Body of pancreas (tissue), 4 donors: Measurements from ENCODE around the gene SAV1. TPM values are rescaled to one million over a fixed set of nuclear protein-coding genes. Genes with fewer than 3 reads are reported as not detected.

Experiments
- ATAC-seq: fragments of 150-250 bp; one replicate; pipeline ENCODE4 v1.9.1; 2016
- DNase-seq, 4 donors: peaks; one replicate each; pipeline ENCODE4 v3.0.0-alpha.2; 2019
- H3K27ac ChIP-seq, 4 donors: fragments of 200-600 bp; sonication (generic); 1 replicate in 3 of 4; 2 replicates in 1 of 4; pipeline versions ENCODE4 v1.5.1 to v1.6.1; 2016 to 2019; ENCODE audit warnings: mild to moderate bottlenecking in 1 of 4, mixed read lengths in 1 of 4, moderate library complexity in 1 of 4
- H3K27me3 ChIP-seq, 2 donors: fragments of 200-600 bp; sonication (generic); one replicate each; pipeline ENCODE4 v1.6.0; 2016; ENCODE audit warnings: mild to moderate bottlenecking in 1 of 2
- H3K36me3 ChIP-seq, 2 donors: fragments of 200-600 bp; sonication (generic); replicated peaks in 1 of 2; 2 replicates each; pipeline ENCODE4 v1.5.1; 2016; ENCODE audit warnings: low read depth in 2 of 2; ENCODE audit not compliant: insufficient read depth in 1 of 2
- H3K4me1 ChIP-seq: fragments of 200-600 bp; sonication (generic); one replicate; pipeline ENCODE4 v1.6.0; 2016
- H3K4me3 ChIP-seq, 2 donors: fragments of 200-600 bp; sonication (generic); 1 replicate in 1 of 2; 2 replicates in 1 of 2; pipeline ENCODE4 v1.5.1; 2016 to 2019
- H3K9me3 ChIP-seq, 3 donors: fragments of 200-600 bp; sonication (generic); 1 replicate in 2 of 3; 2 replicates in 1 of 3; pipeline ENCODE4 v1.5.1; 2016
- POLR2A ChIP-seq, 3 donors: fragments of 450-650 bp; IDR thresholded peaks; one replicate each; pipeline ENCODE4 v1.6.1; 2016; ENCODE audit warnings: antibody characterized with exemption in 3 of 3, mild to moderate bottlenecking in 2 of 3
- WGBS, 2 donors: methylation state at CpG; one replicate each; pipeline ENCODE4 v1.1.5; 2017; 5-methylcytosine and 5-hydroxymethylcytosine counted together
- intact Hi-C: fragments of 100-400 bp; cut with DNase I; formaldehyde crosslinking; loops from one replicate; pipeline ENCODE4 v1.15.1; 2023
- total RNA-seq, 2 donors: library from RNA; depleted of rRNA; stranded (reverse); fragments of >200 nt; gene quantifications; one replicate each; pipeline ENCODE4 v1.1.0, GENCODE V29; 2016
- TF ChIP-seq, protein P1 (sequence below), 7 experiments: fragments of 450-650 bp in 4 of 7; fragments of 200-600 bp in 3 of 7; sonication (generic) in 3 of 7; IDR thresholded peaks; one replicate each; pipeline ENCODE4 v1.5.1; 2016 to 2019; ENCODE audit warnings: antibody characterized with exemption in 7 of 7

Gene SAV1
- total RNA-seq, 2 donors from 2014 or later = 55.0 to 94.9 TPM

DNA sequence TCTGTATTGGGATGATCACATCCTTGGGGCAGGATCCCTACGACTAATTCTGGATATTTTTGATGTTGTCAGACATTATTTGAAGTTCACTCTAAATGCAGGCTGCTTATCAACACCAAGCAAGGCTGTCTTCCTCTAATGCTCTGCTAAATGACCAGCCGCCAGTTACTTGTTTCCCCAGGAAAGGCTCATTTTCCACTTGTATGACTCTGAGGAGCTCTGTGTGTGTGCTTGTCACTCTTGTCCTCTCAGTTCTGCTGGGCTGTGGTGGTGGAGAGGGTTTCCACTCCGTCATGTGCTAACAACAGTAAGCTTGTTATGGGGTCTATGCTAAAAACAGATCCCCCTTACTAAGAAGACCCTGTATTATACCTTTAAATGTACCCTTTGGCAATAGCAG is 66.1 kb downstream of the SAV1 start:
- intact Hi-C loops = loop anchor here (10.0 kb wide), 1 partner anchor 173 kb away; no protein-coding TSS in a partner anchor
- Histone ChIP-seq H3K4me1 (peaks cover 36% of the 10 kb centered on the region), H3K4me3 (no peak overlapping the region), H3K36me3 (no peaks in the 10 kb centered on the region), H3K27ac (peak overlapping the region in 2 of 4 donors; percentile 3 to 61), H3K9me3 (no peaks in the 10 kb centered on the region), H3K27me3 (no peaks in the 10 kb centered on the region)
- WGBS, 2 donors = 64% methylated on average over 3 of the region's 3 CpGs
- no peak for ATAC-seq
- DNase-seq = no peak
- TF ChIP-seq POLR2A (IDR thresholded peaks at IDR 0.05) = no peak
- TF ChIP-seq, protein P1, sequence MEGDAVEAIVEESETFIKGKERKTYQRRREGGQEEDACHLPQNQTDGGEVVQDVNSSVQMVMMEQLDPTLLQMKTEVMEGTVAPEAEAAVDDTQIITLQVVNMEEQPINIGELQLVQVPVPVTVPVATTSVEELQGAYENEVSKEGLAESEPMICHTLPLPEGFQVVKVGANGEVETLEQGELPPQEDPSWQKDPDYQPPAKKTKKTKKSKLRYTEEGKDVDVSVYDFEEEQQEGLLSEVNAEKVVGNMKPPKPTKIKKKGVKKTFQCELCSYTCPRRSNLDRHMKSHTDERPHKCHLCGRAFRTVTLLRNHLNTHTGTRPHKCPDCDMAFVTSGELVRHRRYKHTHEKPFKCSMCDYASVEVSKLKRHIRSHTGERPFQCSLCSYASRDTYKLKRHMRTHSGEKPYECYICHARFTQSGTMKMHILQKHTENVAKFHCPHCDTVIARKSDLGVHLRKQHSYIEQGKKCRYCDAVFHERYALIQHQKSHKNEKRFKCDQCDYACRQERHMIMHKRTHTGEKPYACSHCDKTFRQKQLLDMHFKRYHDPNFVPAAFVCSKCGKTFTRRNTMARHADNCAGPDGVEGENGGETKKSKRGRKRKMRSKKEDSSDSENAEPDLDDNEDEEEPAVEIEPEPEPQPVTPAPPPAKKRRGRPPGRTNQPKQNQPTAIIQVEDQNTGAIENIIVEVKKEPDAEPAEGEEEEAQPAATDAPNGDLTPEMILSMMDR (IDR thresholded peaks at IDR 0.05) = no peak

DNA sequence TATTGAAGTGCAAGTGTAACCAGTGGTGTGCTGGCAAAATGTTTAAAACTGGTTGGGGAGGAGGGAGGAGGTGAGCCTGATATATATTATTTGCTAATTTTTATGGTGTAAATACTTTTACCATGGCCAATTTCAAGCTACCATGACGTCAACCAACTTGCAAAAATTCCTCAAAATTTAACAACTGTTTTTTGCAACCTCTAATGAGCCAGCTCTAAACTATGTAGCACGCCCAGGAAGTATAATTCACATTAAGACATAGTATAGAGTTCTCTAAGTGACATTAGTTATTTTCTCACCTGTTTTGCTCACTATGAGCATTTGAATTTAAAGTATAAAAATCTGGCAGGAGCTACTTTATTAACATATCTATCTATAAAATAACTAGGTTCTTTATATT is 66.7 kb downstream of the SAV1 start:
- DNase-seq = no peak
- 76 to 87% methylated on average over 2 of the region's 2 CpGs for WGBS, 2 donors
- no peak for TF ChIP-seq POLR2A (IDR thresholded peaks at IDR 0.05)
- TF ChIP-seq, protein P1 (IDR thresholded peaks at IDR 0.05) = no peak
- H3K9me3 ChIP-seq = no peaks in the 10 kb centered on the region
- H3K4me1 ChIP-seq = peaks cover 36% of the 10 kb centered on the region
- no peak for ATAC-seq
- intact Hi-C loops = loop anchor here (10.0 kb wide), 1 partner anchor 173 kb away; no protein-coding TSS in a partner anchor
- no peak overlapping the region for H3K4me3 ChIP-seq
- no peak overlapping the region for H3K27ac ChIP-seq
- no peaks in the 10 kb centered on the region for H3K36me3 ChIP-seq
- no peaks in the 10 kb centered on the region for H3K27me3 ChIP-seq

- H3K4me1 ChIP-seq = peaks cover 35% of the 10 kb centered on the region
- ATAC-seq (peak; percentile 62), DNase-seq (peak; percentile 37 to 70 (median 48))
- intact Hi-C loops = loop anchor here (10.0 kb wide), 1 partner anchor 174 kb away; no protein-coding TSS in a partner anchor
- no peak overlapping the region for H3K4me3 ChIP-seq
- H3K27me3 ChIP-seq = no peaks in the 10 kb centered on the region
- H3K27ac ChIP-seq = peak overlapping the region in 3 of 4 donors; percentile 15 to 62 (median 39)
- WGBS, 2 donors = 31 to 43% methylated on average over 5 of the region's 5 CpGs
- H3K36me3 ChIP-seq = no peaks in the 10 kb centered on the region
- no peak for TF ChIP-seq POLR2A (IDR thresholded peaks at IDR 0.05)
- TF ChIP-seq, protein P1 (IDR thresholded peaks at IDR 0.05) = no peak
- H3K9me3 ChIP-seq = no peaks in the 10 kb centered on the region
Observed at GRCh38 chr14:50600849-50601248, 67.3 kb downstream of the SAV1 start.

- H3K27ac ChIP-seq = peak overlapping the region in 2 of 4 donors; percentile 47 to 62
- H3K4me3 ChIP-seq = no peak overlapping the region
- peak in 1 of 4 donors; percentile 5 for DNase-seq
- no peaks in the 10 kb centered on the region for H3K27me3 ChIP-seq
- peak; percentile 77 for ATAC-seq
- no peaks in the 10 kb centered on the region for H3K9me3 ChIP-seq
- H3K4me1 ChIP-seq = peaks cover 31% of the 10 kb centered on the region
- WGBS, 2 donors = 9 to 16% methylated on average over 4 of the region's 4 CpGs
- no peaks in the 10 kb centered on the region for H3K36me3 ChIP-seq
- intact Hi-C loops = loop anchor here (10.0 kb wide), 1 partner anchor 175 kb away; no protein-coding TSS in a partner anchor
- TF ChIP-seq, protein P1 (IDR thresholded peaks at IDR 0.05) = peak in 6 of 7 experiments; percentile 38 to 82 (median 66)
- no peak for TF ChIP-seq POLR2A (IDR thresholded peaks at IDR 0.05)
Observed at GRCh38 chr14:50599700-50600444, 68.2 kb downstream of the SAV1 start.
